DMS79 (cell line): Measurements from ENCODE around the gene GALNT5.
"Not testable (repeated sequence)": the region's sequence is repeated elsewhere in the genome, so short reads cannot be mapped to it uniquely, and the experiment has no call there.

Experiments used
- DNase-seq: peaks from one replicate; lab custom pipeline; 2025; lab: John Stamatoyannopoulos, UW

The GALNT5 gene

DNA sequence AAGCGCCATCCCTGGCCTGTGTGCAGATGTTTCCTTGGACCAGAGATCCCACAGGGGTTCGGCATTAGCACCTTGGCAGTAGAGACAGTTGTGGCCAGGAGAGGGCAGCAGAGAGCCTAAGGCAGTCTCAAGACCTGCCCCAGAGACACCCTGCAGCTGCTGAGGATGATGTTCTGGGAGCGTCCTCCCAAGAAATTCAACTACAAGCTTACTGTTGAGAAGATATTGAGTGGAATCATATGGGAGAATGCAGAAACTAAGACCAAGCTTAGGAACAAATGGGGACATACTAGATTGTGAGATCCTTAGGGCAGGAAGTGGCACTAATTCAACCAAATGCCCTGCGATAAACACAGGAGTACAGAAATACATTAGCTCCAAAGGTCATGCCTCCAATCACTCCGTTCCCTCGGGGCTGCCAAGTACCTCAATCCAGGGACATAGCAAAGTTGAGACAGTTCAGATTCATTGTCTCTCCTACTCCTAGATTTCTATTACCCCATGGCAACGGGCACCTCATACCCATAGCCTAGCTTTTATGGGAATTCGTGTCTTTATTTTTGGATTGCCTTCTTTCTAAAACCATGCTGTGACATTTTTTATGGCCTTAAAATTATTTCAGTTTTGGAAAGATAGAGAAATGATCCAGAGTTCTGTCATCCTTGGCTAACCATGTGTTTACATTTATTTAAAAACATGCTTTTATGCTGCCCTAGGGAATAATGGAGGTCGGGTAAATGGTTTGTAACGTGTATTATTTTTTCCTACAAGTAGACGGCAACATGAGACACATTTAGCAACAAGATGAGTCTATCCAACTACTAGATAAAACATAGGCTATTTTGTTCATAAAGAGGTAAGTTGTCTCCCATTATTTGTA, 70.4 kb downstream of the GALNT5 start:
- no peak for DNase-seq

DNA sequence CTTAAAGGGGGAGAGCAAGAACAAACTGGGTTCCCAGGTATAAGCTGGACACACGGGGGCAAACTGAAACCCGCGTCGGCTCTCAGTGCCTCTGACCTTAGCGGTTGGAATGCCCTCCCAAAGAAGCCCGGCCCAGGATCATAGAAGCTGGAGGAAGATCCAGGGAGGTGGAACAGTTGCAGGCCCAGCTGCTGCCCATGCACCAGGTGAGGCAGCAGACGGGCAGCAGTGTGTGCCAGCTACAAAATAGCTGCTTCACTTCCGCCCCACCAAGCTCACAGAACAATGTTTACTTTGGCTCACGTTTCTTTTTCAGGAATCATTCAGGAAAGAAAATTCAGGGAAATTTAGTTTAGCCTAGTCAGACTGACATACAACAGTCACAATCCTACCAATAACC, 72.0 kb downstream of the GALNT5 start:
- DNase-seq, result no peak

GRCh38 chr2:157333304-157334047, 76.0 kb downstream of the GALNT5 start:
- no peak for DNase-seq

DNA sequence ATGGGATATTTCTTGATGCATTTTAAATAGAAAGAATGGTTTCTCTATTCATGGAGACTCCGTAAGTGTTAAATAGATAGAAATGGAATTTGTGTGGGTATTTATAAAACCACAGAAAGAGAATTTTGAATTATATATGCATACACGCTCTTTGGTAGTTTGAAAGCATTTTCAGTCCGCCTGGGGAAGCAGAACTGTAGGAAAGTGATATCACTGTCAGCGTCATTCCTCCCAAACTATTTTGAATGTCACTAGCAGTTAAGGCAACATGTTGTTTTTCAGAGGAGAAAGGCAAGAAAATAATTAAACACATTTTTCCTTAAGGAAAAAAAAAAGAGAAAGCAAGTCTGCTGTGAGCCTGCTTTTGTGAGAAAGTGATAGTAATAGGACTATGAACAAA, 76.8 kb downstream of the GALNT5 start:
- DNase-seq, result no peak

DNA sequence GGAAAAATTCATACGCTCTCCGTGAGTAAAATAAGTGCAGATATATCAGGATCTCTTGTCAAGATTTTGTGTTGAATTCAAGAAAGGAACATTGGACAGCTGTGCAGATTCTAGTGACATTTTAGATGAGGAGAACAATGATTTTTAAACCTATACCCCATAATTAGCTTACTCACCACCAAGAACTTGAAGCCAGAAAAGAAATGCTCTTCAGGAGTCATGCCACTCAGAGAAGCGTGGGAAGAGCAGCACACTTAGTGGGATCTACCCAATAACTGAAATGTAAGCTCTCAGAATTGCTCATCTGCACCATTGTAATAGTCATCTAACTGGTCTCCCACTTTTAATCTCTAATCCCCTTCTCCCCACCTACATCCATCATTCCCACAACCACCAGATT, 77.3 kb downstream of the GALNT5 start:
- no peak for DNase-seq

DNA sequence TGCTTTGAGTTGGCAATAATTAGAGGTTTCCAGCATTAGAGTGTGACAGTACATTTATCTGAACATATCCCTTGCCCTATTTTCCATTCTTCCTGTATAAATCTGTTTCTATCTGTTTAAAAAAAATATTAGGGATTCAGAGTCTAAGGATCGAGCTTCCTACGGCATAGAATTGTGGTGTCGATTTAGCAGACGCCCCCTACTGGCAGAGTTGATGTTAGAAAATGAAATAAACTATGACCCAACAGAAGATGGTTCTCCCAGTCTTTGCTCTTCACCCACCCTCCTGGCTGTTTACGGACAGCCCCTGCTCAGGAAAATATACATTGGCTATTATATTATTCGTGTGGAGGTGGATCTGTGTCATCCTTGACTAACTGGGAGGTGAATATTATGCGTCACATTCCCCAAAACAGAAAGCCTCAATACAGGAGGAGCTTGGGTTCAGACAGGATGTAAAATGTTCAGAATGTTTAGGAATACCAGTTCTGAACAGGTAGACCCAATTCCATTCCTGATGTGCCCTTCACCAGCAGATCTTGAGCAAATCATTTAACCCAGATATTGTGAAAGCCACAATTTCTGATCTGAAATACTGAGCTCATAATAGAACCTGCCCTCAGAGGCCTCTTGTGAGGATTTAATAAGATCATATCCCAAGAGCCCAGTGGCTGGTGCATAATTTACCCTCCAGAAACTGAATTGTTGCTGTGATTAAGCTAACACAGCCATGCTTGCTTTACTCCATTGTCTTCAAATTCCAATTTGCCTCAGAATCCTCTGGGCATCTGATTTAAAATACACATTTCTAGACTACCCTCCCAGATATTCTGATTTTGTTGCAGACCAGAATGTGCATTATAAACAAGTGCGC, 78.9 kb downstream of the GALNT5 start:
- no peak for DNase-seq

DNA sequence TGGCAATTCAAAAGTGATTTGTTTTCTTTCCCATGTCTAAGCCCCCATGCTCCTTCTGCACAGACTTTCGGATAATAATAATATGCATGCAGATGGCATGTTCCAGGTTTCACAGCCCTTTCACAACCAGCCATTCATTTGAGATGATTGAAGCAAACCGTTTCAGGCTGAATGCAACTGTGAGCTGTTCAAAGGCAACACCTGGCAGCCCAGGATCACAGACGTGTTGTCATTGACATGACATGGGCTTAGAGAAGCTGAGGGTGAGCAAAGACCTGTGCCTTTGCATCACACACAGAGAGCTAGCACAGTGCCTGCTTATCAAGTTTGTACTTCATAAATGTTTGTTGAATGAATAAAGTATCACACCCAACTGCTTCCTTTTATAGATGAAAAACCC, 80.5 kb downstream of the GALNT5 start:
- DNase-seq, result no peak

GRCh38 chr2:157339965-157340655, 82.6 kb downstream of the GALNT5 start:
- no peak for DNase-seq

DNA sequence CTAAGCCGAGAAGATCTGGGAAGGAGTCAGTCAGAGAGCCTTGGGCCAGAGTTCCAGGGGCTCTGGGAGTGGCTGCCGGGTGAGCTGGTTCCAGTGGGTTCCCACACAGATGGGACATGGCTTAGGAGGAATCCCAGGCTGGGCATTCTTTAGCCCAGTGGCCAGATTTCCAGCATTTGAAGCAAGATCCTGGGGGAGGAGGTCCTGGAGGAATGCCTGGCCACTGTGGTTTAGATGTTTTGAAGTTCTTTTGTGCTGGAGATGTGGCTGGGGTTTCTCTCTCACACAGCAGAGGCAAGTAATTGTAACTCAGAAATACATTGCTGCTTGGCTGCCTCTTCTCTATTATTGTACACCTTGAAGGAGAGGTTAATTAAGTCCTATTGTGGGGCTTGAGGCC, 83.9 kb downstream of the GALNT5 start:
- DNase-seq, result not testable (repeated sequence)

DNA sequence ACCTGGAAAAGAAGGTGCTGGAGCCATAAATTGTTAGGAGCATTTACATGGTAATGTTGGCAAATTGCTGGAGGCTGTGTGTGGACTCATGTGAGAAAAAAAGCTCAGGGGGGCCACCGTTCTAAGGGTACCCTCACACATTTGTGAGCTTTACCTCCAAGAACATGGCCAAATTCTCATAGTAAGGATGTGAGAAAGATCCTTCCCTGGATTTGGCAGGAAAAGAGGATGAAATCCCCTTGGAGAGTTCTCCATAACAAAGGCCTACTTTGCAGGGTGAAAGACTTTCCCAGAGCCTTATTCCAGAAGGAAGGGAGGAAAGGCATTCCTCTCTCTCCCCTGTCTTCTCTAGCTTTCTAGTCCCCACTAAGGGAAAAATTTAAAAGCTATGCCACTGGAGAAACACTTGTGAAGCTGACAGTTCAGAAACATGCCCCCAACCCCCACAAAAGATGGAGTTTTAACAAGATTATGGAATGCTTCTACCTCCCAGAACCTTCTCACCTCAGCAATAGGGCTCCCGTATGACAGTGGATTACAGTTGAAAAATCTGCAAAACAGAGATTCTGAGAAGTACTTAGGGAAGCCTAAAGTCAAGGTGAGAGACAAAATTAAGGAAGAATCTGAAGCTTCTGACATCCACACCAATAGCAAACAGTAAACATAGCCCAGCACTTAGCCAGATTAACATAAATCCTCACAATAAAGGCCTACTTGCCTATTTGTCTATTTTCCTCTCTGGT, 88.3 kb downstream of the GALNT5 start:
- DNase-seq, result no peak

- DNase-seq, result no peak
These were observed 90.9 kb downstream of the GALNT5 start for GRCh38 chr2:157348291-157348921.

DNA sequence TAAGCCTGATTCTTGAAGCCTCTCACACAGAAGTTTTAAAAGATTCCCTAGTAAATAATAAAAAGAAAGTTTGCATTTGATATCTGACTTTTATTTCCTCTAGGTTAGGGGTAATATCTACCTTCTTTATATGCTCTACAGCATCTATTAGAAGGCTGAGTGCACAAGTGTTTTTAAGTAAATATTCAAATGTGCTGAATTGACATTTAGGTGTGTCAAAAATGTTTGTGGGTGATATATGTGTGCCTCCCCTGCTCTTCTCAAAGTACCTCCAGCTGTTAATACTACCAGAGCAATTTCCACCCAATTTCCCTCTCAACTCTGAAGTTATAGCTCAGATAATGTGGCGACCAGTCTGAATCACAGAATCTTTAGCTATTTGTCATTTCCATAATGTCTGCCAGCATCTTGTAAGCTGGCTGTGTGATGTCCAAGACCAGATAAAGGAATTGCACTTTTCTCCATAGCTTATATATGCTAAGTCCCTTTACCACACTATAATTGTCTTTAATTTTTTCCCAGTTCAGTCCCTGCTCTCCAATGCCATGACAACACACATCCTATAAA, 92.5 kb downstream of the GALNT5 start:
- DNase-seq, result no peak

DNA sequence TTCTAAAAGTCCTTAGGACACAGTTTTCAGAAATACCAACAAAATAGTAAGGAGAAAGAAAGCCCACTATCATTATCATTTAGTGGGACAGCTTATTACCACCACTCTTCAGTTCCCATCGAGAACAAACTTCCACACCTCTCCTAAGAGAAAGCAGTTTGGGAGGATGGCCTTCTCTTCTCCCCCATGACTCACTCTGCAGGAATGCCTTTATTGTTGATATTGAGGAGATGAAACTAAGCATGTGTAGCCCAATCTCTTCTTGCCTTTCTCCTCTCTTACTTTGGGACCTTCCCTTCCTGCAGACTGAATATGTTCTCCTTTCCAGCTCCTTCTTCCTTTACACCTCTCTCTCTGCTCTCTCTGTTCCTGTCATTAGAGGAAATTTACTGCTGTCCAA, 98.1 kb downstream of the GALNT5 start:
- DNase-seq, result no peak

GRCh38 chr2:157359628-157360027, 102.1 kb downstream of the GALNT5 start:
- DNase-seq, result no peak

GRCh38 chr2:157361526-157361925, 104.0 kb downstream of the GALNT5 start:
- no peak for DNase-seq

DNA sequence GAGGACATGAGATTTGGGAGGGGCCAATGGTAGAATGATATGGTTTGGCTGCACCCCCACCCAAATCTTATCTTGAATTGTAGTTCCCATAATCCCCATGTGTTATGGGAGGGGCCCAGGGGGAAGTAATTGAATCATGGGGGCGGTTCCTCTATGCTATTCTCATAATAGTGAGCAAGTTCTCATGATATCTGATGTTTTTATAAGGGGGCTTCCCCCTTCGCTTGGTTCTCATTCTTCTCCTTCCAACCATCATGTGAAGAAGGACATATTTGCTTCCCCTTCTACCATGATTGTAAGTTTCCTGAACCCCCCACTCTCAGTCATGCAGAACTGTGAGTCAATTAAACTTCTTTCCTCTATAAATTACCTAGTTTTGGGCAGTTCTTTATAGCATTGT, 105.1 kb downstream of the GALNT5 start:
- DNase-seq, result no peak

DNA sequence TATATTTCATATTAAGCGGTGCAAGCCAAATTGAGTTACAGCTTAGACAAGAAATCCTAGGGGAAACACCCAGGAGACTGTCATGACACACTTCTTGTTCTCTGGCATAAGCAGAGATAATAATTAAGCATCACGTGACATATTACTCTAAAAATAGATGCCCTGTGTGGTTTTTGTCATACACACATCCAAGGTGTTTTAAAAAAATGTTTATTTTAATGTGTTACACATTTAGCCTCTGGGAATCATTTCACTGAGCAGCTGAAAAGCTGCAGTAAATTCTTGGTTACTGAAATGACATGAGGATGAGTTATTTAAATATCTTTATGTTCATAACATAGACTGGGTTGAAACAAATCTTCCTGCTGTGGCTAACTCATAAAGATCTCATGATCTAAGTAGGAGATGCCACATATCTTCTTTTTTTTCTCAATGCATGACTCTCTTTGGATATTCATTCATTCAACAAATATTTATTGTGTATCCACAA, 106.2 kb downstream of the GALNT5 start:
- no peak for DNase-seq
